ENCODE results near the gene OR1E2.
"Not testable (repeated sequence)": the region's sequence is repeated elsewhere in the genome, so short reads cannot be mapped to it uniquely, and the experiment has no call there.

OR1E2 gene

GRCh38 chr17:3433741-3434140 is at the start of gene OR1E2:
TSS of gene OR1E2 (minus strand) at chr17:3433841. CDS start at chr17:3433841, 0 bp downstream.
- no peak for DNase-seq (ENCODE audit: low read depth, low spot score)

- no peak for DNase-seq (ENCODE audit: low read depth, low spot score)
Observed at GRCh38 chr17:3482852-3483251, 49.2 kb upstream of the OR1E2 start.

- no peak for DNase-seq (ENCODE audit: low read depth, low spot score)
Observed at GRCh38 chr17:3479988-3480387, 46.3 kb upstream of the OR1E2 start.

- no peak for DNase-seq (ENCODE audit: low read depth, low spot score)
Observed at GRCh38 chr17:3475812-3476610, 42.4 kb upstream of the OR1E2 start, which contains the start of gene ASPA. TSS of gene ASPA (plus strand) at chr17:3475997. CDS start at chr17:3476160, 163 bp downstream.

- no peak for DNase-seq (ENCODE audit: low read depth, low spot score)
Observed at GRCh38 chr17:3475251-3475685, 41.6 kb upstream of the OR1E2 start.

- DNase-seq (ENCODE audit: low read depth, low spot score) = no peak
Observed at GRCh38 chr17:3474212-3474611, 40.6 kb upstream of the OR1E2 start.

GRCh38 chr17:3472137-3472536 is 38.5 kb upstream of the OR1E2 start:
- no peak for DNase-seq (ENCODE audit: low read depth, low spot score)

GRCh38 chr17:3471599-3471998 is 38.0 kb upstream of the OR1E2 start, which contains the start of gene SPATA22:
TSS of gene SPATA22 (minus strand) at chr17:3471819. CDS start at chr17:3469325, 2,494 bp downstream.
- DNase-seq (ENCODE audit: low read depth, low spot score) = no peak

- DNase-seq (ENCODE audit: low read depth, low spot score) = no peak
Observed at GRCh38 chr17:3469529-3469928, 35.9 kb upstream of the OR1E2 start.

- not testable (repeated sequence) for DNase-seq (ENCODE audit: low read depth, low spot score)
Observed at GRCh38 chr17:3466355-3466754, 32.7 kb upstream of the OR1E2 start.

- no peak for DNase-seq (ENCODE audit: low read depth, low spot score)
Observed at GRCh38 chr17:3448059-3448665, 14.5 kb upstream of the OR1E2 start.

- no peak for DNase-seq (ENCODE audit: low read depth, low spot score)
Observed at GRCh38 chr17:3447625-3448024, 14.0 kb upstream of the OR1E2 start.

GRCh38 chr17:3440451-3440850 is 6.8 kb upstream of the OR1E2 start:
- DNase-seq (ENCODE audit: low read depth, low spot score) = no peak

- no peak for DNase-seq (ENCODE audit: low read depth, low spot score)
Observed at GRCh38 chr17:3438368-3438767, 4.7 kb upstream of the OR1E2 start.

GRCh38 chr17:3433215-3433614 is 426 bp downstream of the OR1E2 start:
- DNase-seq (ENCODE audit: low read depth, low spot score) = not testable (repeated sequence)

- no peak for DNase-seq (ENCODE audit: low read depth, low spot score)
Observed at GRCh38 chr17:3418222-3418621, 15.4 kb downstream of the OR1E2 start.

- no peak for DNase-seq (ENCODE audit: low read depth, low spot score)
Observed at GRCh38 chr17:3415610-3416009, 18.0 kb downstream of the OR1E2 start.

- not testable (repeated sequence) for DNase-seq (ENCODE audit: low read depth, low spot score)
Observed at GRCh38 chr17:3412216-3412615, 21.4 kb downstream of the OR1E2 start.

GRCh38 chr17:3411070-3411469 is 22.6 kb downstream of the OR1E2 start, which contains the start of gene OR3A3:
TSS of gene OR3A3 (plus strand) at chr17:3411370.
- DNase-seq (ENCODE audit: low read depth, low spot score) = no peak

- not testable (repeated sequence) for DNase-seq (ENCODE audit: low read depth, low spot score)
Observed at GRCh38 chr17:3403856-3404255, 29.8 kb downstream of the OR1E2 start.

- DNase-seq (ENCODE audit: low read depth, low spot score) = no peak
Observed at GRCh38 chr17:3401786-3402185, 31.9 kb downstream of the OR1E2 start.

GRCh38 chr17:3400055-3400454 is 33.6 kb downstream of the OR1E2 start:
- no peak for DNase-seq (ENCODE audit: low read depth, low spot score)

GRCh38 chr17:3398310-3398709 is 35.3 kb downstream of the OR1E2 start, which contains the start of gene OR1E1:
TSS of gene OR1E1 (minus strand) at chr17:3398410. CDS start at chr17:3398410, 0 bp downstream.
- DNase-seq (ENCODE audit: low read depth, low spot score) = no peak
